Left renal pelvis (tissue), 4 donors: Measurements from ENCODE around the gene CPNE4. TPM values are rescaled to one million over a fixed set of nuclear protein-coding genes. Genes with fewer than 3 reads are reported as not detected.
"Not testable (repeated sequence)": the region's sequence is repeated elsewhere in the genome, so short reads cannot be mapped to it uniquely, and the experiment has no call there.

Experiments
- DNase-seq, 4 donors: peaks; one replicate each; pipeline ENCODE4 v3.0.0-alpha.2; 2013; ENCODE audit warnings: low read depth in 4 of 4, low spot score in 3 of 4
- polyA plus RNA-seq, 4 donors: library from polyadenylated mRNA; unstranded; fragments of 120-200 nt; gene quantifications; one replicate each; pipeline ENCODE4 v1.2.1, GENCODE V29; 2013; ENCODE audit not compliant: insufficient read length in 4 of 4

Gene CPNE4
- polyA plus RNA-seq, 4 donors, result 0.35 to 0.74 (median 0.62) TPM

GRCh38 chr3:131494706-131495105 is 540.1 kb downstream of the CPNE4 start:
- no peak for DNase-seq

GRCh38 chr3:131491775-131492174 is 543.0 kb downstream of the CPNE4 start:
- DNase-seq, result no peak

GRCh38 chr3:131491084-131491483 is 543.7 kb downstream of the CPNE4 start:
- DNase-seq, result no peak

GRCh38 chr3:131486545-131486944 is 548.3 kb downstream of the CPNE4 start:
- DNase-seq, result not testable (repeated sequence)

- DNase-seq, result no peak
Observed at GRCh38 chr3:131485119-131485518, 549.7 kb downstream of the CPNE4 start.

- DNase-seq, result no peak
Observed at GRCh38 chr3:131484496-131485111, 550.2 kb downstream of the CPNE4 start.
